Muscle of arm (tissue), 12 donors: Measurements from ENCODE around the gene BOD1. TPM values are rescaled to one million over a fixed set of nuclear protein-coding genes. Genes with fewer than 3 reads are reported as not detected.
"Not testable (repeated sequence)": the region's sequence is repeated elsewhere in the genome, so short reads cannot be mapped to it uniquely, and the experiment has no call there.

Experiments used
- DNase-seq: peaks from one replicate; pipeline ENCODE4 v3.0.0-alpha.2; 2013
- polyA plus RNA-seq, 12 donors: library from polyadenylated mRNA; unstranded; fragments of 120-200 nt; gene quantifications; one replicate each; pipeline ENCODE4 v1.2.1, GENCODE V29; 2013; ENCODE audit not compliant: insufficient read length in 12 of 12

BOD1 gene
- polyA plus RNA-seq, 12 donors = 72.0 to 92.7 (median 81.7) TPM; not detected in 1

GRCh38 chr5:173622183-173623047, 6.0 kb upstream of the BOD1 start:
- no peak for DNase-seq

GRCh38 chr5:173620784-173621183, 4.3 kb upstream of the BOD1 start:
- DNase-seq = no peak

- peak; percentile 61 for DNase-seq
These were observed 2.6 kb upstream of the BOD1 start for GRCh38 chr5:173618927-173619519.

- DNase-seq = peak; percentile 73
These were observed 420 bp downstream of the BOD1 start for GRCh38 chr5:173615884-173616576.

GRCh38 chr5:173614591-173614990, 1.9 kb downstream of the BOD1 start:
- no peak for DNase-seq

- no peak for DNase-seq
These were observed 2.9 kb downstream of the BOD1 start for GRCh38 chr5:173613433-173614159.

- DNase-seq = no peak
These were observed 3.5 kb downstream of the BOD1 start for GRCh38 chr5:173612948-173613347.

- no peak for DNase-seq
These were observed 4.7 kb downstream of the BOD1 start for GRCh38 chr5:173611706-173612105.

GRCh38 chr5:173604141-173604540, 12.3 kb downstream of the BOD1 start:
- DNase-seq = no peak

GRCh38 chr5:173602423-173602822, 14.0 kb downstream of the BOD1 start:
- DNase-seq = no peak

- DNase-seq = no peak
These were observed 17.8 kb downstream of the BOD1 start for GRCh38 chr5:173598686-173599085.

- no peak for DNase-seq
These were observed 19.1 kb downstream of the BOD1 start for GRCh38 chr5:173597304-173597703.

GRCh38 chr5:173595841-173596240, 20.6 kb downstream of the BOD1 start:
- DNase-seq = no peak

- no peak for DNase-seq
These were observed 22.4 kb downstream of the BOD1 start for GRCh38 chr5:173594061-173594460.

- no peak for DNase-seq
These were observed 24.3 kb downstream of the BOD1 start for GRCh38 chr5:173592050-173592669.

GRCh38 chr5:173591056-173591514, 25.4 kb downstream of the BOD1 start:
- DNase-seq = peak; percentile 15

- no peak for DNase-seq
These were observed 25.9 kb downstream of the BOD1 start for GRCh38 chr5:173590436-173591055.

- DNase-seq = not testable (repeated sequence)
These were observed 30.3 kb downstream of the BOD1 start for GRCh38 chr5:173586133-173586532.

GRCh38 chr5:173583346-173583745, 33.1 kb downstream of the BOD1 start:
- peak; percentile 74 for DNase-seq

GRCh38 chr5:173582216-173583111, 34.0 kb downstream of the BOD1 start:
- DNase-seq = peak; percentile 48
